Stimulated activated CD8-positive, alpha-beta memory T cell treated with anti-CD3 and anti-CD28 coated beads, Interleukin-4, amount 100 ng/mL, for 4 hours (primary cell): ENCODE results near the gene PPIF.

Source experiments
- DNase-seq, 2 donors: peaks; one replicate each; pipeline ENCODE4 v3.0.0-alpha.2; 2020; ENCODE audit warnings: low read depth in 2 of 2, low spot score in 1 of 2

Gene PPIF

GRCh38 chr10:79399223-79399831 lies 52.1 kb downstream of the PPIF start:
- DNase-seq: no peak

GRCh38 chr10:79400146-79401004 lies 53.1 kb downstream of the PPIF start:
- DNase-seq: peak; percentile 14 to 15

- no peak for DNase-seq
These were observed 54.0 kb downstream of the PPIF start for GRCh38 chr10:79401015-79401921.

- DNase-seq: no peak
These were observed 55.3 kb downstream of the PPIF start for GRCh38 chr10:79402625-79402946.

- no peak for DNase-seq
These were observed 55.7 kb downstream of the PPIF start for GRCh38 chr10:79402951-79403350.

- DNase-seq: no peak
These were observed 56.4 kb downstream of the PPIF start for GRCh38 chr10:79403441-79404230.

GRCh38 chr10:79404231-79404609 lies 57.0 kb downstream of the PPIF start:
- no peak for DNase-seq

- no peak for DNase-seq
These were observed 57.4 kb downstream of the PPIF start for GRCh38 chr10:79404690-79405131.
